H1 (cell line): ENCODE data around the gene SCN2A. TPM values are rescaled to one million over a fixed set of nuclear protein-coding genes. Genes with fewer than 3 reads are reported as not detected.

ENCODE experiments used
- CTCF ChIA-PET: fragments of 300-600 bp; sonication (Branson Sonifier 250); formaldehyde crosslinking; loops from one replicate; lab custom pipeline; 2021; ENCODE audit not compliant: partially characterized antibody; lab: Charles Lee
- POLR2A ChIA-PET: fragments of 300-600 bp; sonication (Branson Sonifier 250); formaldehyde crosslinking; loops from one replicate; lab custom pipeline; 2021; ENCODE audit warnings: inconsistent platforms; ENCODE audit not compliant: partially characterized antibody; lab: Charles Lee
- DNase-seq, 2 experiments: peaks; one replicate each; pipeline versions ENCODE4 v3.0.0 to v3.0.0-alpha.2; 2010 to 2022; ENCODE audit warnings: low spot score in 2 of 2, low read depth in 1 of 2, mixed read lengths in 1 of 2
- FAIRE-seq: peaks from 2 replicates; lab custom pipeline; 2011; peaks lifted over from hg19 to GRCh38; lab: Jason Lieb, UNC
- H2AFZ ChIP-seq: 2 replicates; pipeline ENCODE4 v1.8.1; 2012; ENCODE audit warnings: low read length, inconsistent platforms
- H2AK5ac ChIP-seq: 2 replicates; pipeline ENCODE4 v1.6.1; 2013; ENCODE audit warnings: low read depth, low read length
- H2BK120ac ChIP-seq: replicated peaks from 2 replicates; pipeline ENCODE3; 2013; ENCODE audit warnings: low read depth, low read length, inconsistent platforms
- H2BK12ac ChIP-seq: 2 replicates; pipeline ENCODE4 v1.6.1; 2013; ENCODE audit warnings: low read depth, low read length
- H2BK15ac ChIP-seq: 2 replicates; pipeline ENCODE4 v1.6.1; 2013; ENCODE audit warnings: low read length
- H2BK20ac ChIP-seq: 2 replicates; pipeline ENCODE4 v1.6.1; 2013; ENCODE audit warnings: low read length
- H2BK5ac ChIP-seq: 2 replicates; pipeline ENCODE4 v1.6.1; 2013; ENCODE audit warnings: low read depth, low read length
- H3K14ac ChIP-seq: 2 replicates; pipeline ENCODE4 v1.6.1; 2013; ENCODE audit warnings: inconsistent platforms; ENCODE audit not compliant: insufficient read length
- H3K18ac ChIP-seq: 2 replicates; pipeline ENCODE4 v1.6.1; 2013; ENCODE audit warnings: low read length; ENCODE audit errors: extremely low read depth
- H3K23ac ChIP-seq: 2 replicates; pipeline ENCODE4 v1.6.1; 2013; ENCODE audit warnings: inconsistent platforms; ENCODE audit not compliant: insufficient read length
- H3K23me2 ChIP-seq: 2 replicates; pipeline ENCODE4 v1.6.1; 2013; ENCODE audit warnings: low read depth, low read length
- H3K27ac ChIP-seq: 2 replicates; pipeline ENCODE4 v1.6.1; 2011; ENCODE audit warnings: low read depth, low read length, inconsistent platforms
- H3K27me3 ChIP-seq, 4 experiments: replicated peaks in 1 of 4; 1 replicate in 1 of 4; 2 replicates in 3 of 4; pipeline versions ENCODE4 v1.6.1 to v1.8.1; 2011 to 2013; ENCODE audit warnings: low read length in 3 of 4, mild to moderate bottlenecking in 3 of 4, inconsistent platforms in 2 of 4, mixed read lengths in 2 of 4, moderate library complexity in 1 of 4; ENCODE audit not compliant: control insufficient read depth in 3 of 4, insufficient read depth in 3 of 4; ENCODE audit errors: extremely low read depth in 1 of 4
- H3K36me3 ChIP-seq, 4 experiments: 2 replicates each; pipeline versions ENCODE4 v1.6.1 to v1.8.1; 2011 to 2013; ENCODE audit warnings: mild to moderate bottlenecking in 4 of 4, low read length in 3 of 4, moderate library complexity in 2 of 4, control low read depth in 1 of 4, inconsistent platforms in 1 of 4; ENCODE audit not compliant: insufficient read depth in 4 of 4, control insufficient read depth in 2 of 4
- H3K4ac ChIP-seq: replicated peaks from 2 replicates; pipeline ENCODE3; 2013; ENCODE audit warnings: low read length, low read depth, mixed read lengths, inconsistent platforms; ENCODE audit not compliant: insufficient read length
- H3K4me1 ChIP-seq, 4 experiments: replicated peaks in 1 of 4; 1 replicate in 1 of 4; 2 replicates in 3 of 4; pipeline versions ENCODE4 v1.6.1 to v1.8.1; 2011 to 2013; ENCODE audit warnings: low read length in 3 of 4, inconsistent platforms in 2 of 4, mixed read lengths in 1 of 4; ENCODE audit not compliant: insufficient read depth in 4 of 4, control insufficient read depth in 3 of 4
- H3K4me2 ChIP-seq, 2 experiments: 2 replicates each; pipeline versions ENCODE4 v1.6.1 to v1.8.1; 2011 to 2013; ENCODE audit warnings: low read depth in 2 of 2, low read length in 2 of 2, control low read depth in 1 of 2, inconsistent platforms in 1 of 2, mild to moderate bottlenecking in 1 of 2; ENCODE audit not compliant: insufficient read depth in 1 of 2
- H3K4me3 ChIP-seq, 4 experiments: fragments of 200-600, 300-600 bp in 1 of 4; sonication (generic), shearing (Covaris generic), sonication (Bioruptor Twin) in 1 of 4; 2 replicates each; pipeline versions ENCODE4 v1.5.1 to v1.8.1; 2011 to 2016; ENCODE audit warnings: low read length in 4 of 4, low read depth in 3 of 4, control low read depth in 2 of 4, inconsistent platforms in 2 of 4, mild to moderate bottlenecking in 2 of 4, mixed read lengths in 1 of 4, moderate library complexity in 1 of 4; ENCODE audit not compliant: insufficient read depth in 2 of 4; ENCODE audit errors: extremely low read depth in 1 of 4
- H3K56ac ChIP-seq: replicated peaks from 2 replicates; pipeline ENCODE3; 2013; ENCODE audit warnings: low read depth, mild to moderate bottlenecking, mixed read lengths, low read length, inconsistent platforms; ENCODE audit not compliant: insufficient read length
- H3K79me1 ChIP-seq: 2 replicates; pipeline ENCODE4 v1.6.1; 2013; ENCODE audit warnings: low read depth, low read length, control low read depth
- H3K79me2 ChIP-seq, 2 experiments: 2 replicates each; pipeline versions ENCODE4 v1.6.1 to v1.8.1; 2012 to 2013; ENCODE audit warnings: low read length in 2 of 2, mild to moderate bottlenecking in 2 of 2, inconsistent platforms in 1 of 2; ENCODE audit not compliant: insufficient read depth in 2 of 2, control insufficient read depth in 1 of 2
- H3K9ac ChIP-seq, 4 experiments: replicated peaks in 1 of 4; 1 replicate in 1 of 4; 2 replicates in 3 of 4; pipeline versions ENCODE4 v1.6.1 to v1.8.1; 2011 to 2013; ENCODE audit warnings: low read depth in 3 of 4, low read length in 3 of 4, control low read depth in 2 of 4, mild to moderate bottlenecking in 2 of 4, moderate library complexity in 2 of 4, inconsistent platforms in 1 of 4; ENCODE audit errors: extremely low read depth in 1 of 4
- H3K9me3 ChIP-seq, 2 experiments: 2 replicates each; pipeline versions ENCODE4 v1.6.1 to v1.8.1; 2012 to 2013; ENCODE audit warnings: mild to moderate bottlenecking in 2 of 2, moderate library complexity in 2 of 2, control low read depth in 1 of 2, inconsistent platforms in 1 of 2, low read depth in 1 of 2, low read length in 1 of 2, mixed read lengths in 1 of 2; ENCODE audit not compliant: insufficient read depth in 2 of 2
- H4K20me1 ChIP-seq, 2 experiments: replicated peaks in 1 of 2; 2 replicates each; pipeline versions ENCODE3 to v1.8.1; 2011 to 2013; ENCODE audit warnings: inconsistent platforms in 2 of 2, low read length in 2 of 2, mild to moderate bottlenecking in 1 of 2; ENCODE audit not compliant: insufficient read depth in 2 of 2, control insufficient read depth in 1 of 2
- H4K5ac ChIP-seq: 2 replicates; pipeline ENCODE4 v1.6.1; 2013; ENCODE audit warnings: low read length, low read depth, mixed read lengths, inconsistent platforms; ENCODE audit not compliant: insufficient read length
- H4K8ac ChIP-seq: 2 replicates; pipeline ENCODE4 v1.8.0; 2013; ENCODE audit warnings: mild to moderate bottlenecking, moderate library complexity, low read length, inconsistent platforms; ENCODE audit not compliant: insufficient read depth; ENCODE audit errors: extremely low read depth
- H4K91ac ChIP-seq: replicated peaks from 2 replicates; pipeline ENCODE3; 2013; ENCODE audit warnings: low read length, mixed read lengths, inconsistent platforms; ENCODE audit not compliant: insufficient read length
- BACH1 ChIP-seq: IDR thresholded peaks from 2 replicates; pipeline ENCODE4 v1.6.1; 2012; ENCODE audit warnings: low read length, improper control_type of control experiment
- CEBPB ChIP-seq: IDR thresholded peaks from 2 replicates; pipeline ENCODE4 v1.6.1; 2012; ENCODE audit warnings: low read depth, low read length
- EGR1 ChIP-seq: IDR thresholded peaks from 2 replicates; pipeline ENCODE4 v1.6.1; 2011; ENCODE audit warnings: low read depth, low read length, borderline replicate concordance
- EP300 ChIP-seq, 2 experiments: IDR thresholded peaks; 1 replicate in 1 of 2; 2 replicates in 1 of 2; pipeline ENCODE4 v1.6.1; 2011 to 2012; ENCODE audit warnings: low read depth in 2 of 2, low read length in 2 of 2, mild to moderate bottlenecking in 2 of 2, borderline replicate concordance in 1 of 2, inconsistent platforms in 1 of 2, moderate library complexity in 1 of 2
- FOSL1 ChIP-seq: IDR thresholded peaks from 2 replicates; pipeline ENCODE4 v1.6.1; 2011; ENCODE audit warnings: mild to moderate bottlenecking, low read depth, low read length, moderate library complexity; ENCODE audit not compliant: insufficient read depth
- GABPA ChIP-seq: IDR thresholded peaks from 2 replicates; pipeline ENCODE4 v1.6.1; 2011; ENCODE audit warnings: mild to moderate bottlenecking, low read length, moderate library complexity, borderline replicate concordance; ENCODE audit not compliant: insufficient read depth
- KDM4A ChIP-seq: IDR thresholded peaks from one replicate; pipeline ENCODE4 v1.7.1; 2012; ENCODE audit warnings: low read depth, mild to moderate bottlenecking, moderate library complexity, low read length, inconsistent platforms; ENCODE audit not compliant: severe bottlenecking
- RAD21 ChIP-seq, 2 experiments: IDR thresholded peaks in 1 of 2; conservative IDR thresholded peaks in 1 of 2; 2 replicates each; pipeline ENCODE4 v1.6.1; 2011; ENCODE audit warnings: low read depth in 2 of 2, low read length in 2 of 2, improper control_type of control experiment in 1 of 2, inconsistent platforms in 1 of 2, mild to moderate bottlenecking in 1 of 2, moderate library complexity in 1 of 2
- RNF2 ChIP-seq: fragments of 200-900, 300-1000 bp; sonication (generic); IDR thresholded peaks from 2 replicates; pipeline ENCODE4 v1.7.1; 2016; ENCODE audit warnings: borderline replicate concordance, low read depth, mild to moderate bottlenecking, antibody characterized with exemption, low read length; ENCODE audit not compliant: poor library complexity, severe bottlenecking; ENCODE audit errors: missing control alignments
- SAP30 ChIP-seq: fragments of 300-600 bp; sonication (generic); IDR thresholded peaks from 2 replicates; pipeline ENCODE4 v1.7.1; 2012; ENCODE audit warnings: low read length, moderate library complexity, mild to moderate bottlenecking, inconsistent platforms; ENCODE audit not compliant: insufficient read depth, insufficient replicate concordance
- SIRT6 ChIP-seq: IDR thresholded peaks from one replicate; pipeline ENCODE4 v1.7.1; 2012; ENCODE audit warnings: low read length, inconsistent platforms
- SP1 ChIP-seq: IDR thresholded peaks from 2 replicates; pipeline ENCODE4 v1.6.1; 2011; ENCODE audit warnings: low read depth, low read length
- ZNF274 ChIP-seq: IDR thresholded peaks from 2 replicates; pipeline ENCODE4 v1.7.0; 2012; ENCODE audit warnings: low read length, borderline replicate concordance; ENCODE audit errors: extremely low read depth
- WGBS, 2 experiments: shearing (Covaris generic) in 1 of 2; methylation state at CpG; one replicate each; pipeline versions ENCODE4 v1.1.6 to v1.1.7; 2013 to 2015; ENCODE audit warnings: low lambda C conversion rate in 2 of 2, mixed read lengths in 2 of 2, inconsistent platforms in 1 of 2, low coverage in 1 of 2, missing lambda C conversion rate in 1 of 2; ENCODE audit not compliant: insufficient replicate concordance in 2 of 2, insufficient coverage in 1 of 2, insufficient read length in 1 of 2; ENCODE audit errors: extremely low coverage in 1 of 2, missing lambda C conversion rate in 1 of 2; 5-methylcytosine and 5-hydroxymethylcytosine counted together
- polyA plus RNA-seq, 7 experiments: library from polyadenylated mRNA; depleted of rRNA in 3 of 7; stranded (reverse) in 5 of 7; unstranded in 2 of 7; fragments of >200 nt in 5 of 7; fragments of 200-250 nt in 2 of 7; gene quantifications; 1 replicate in 5 of 7; 2 replicates in 1 of 7; 4 replicates in 1 of 7; pipeline versions ENCODE4 v1.2.1 to v1.2.3, GENCODE V29; 2011 to 2013; ENCODE audit warnings: missing spikeins in 2 of 7, mixed read lengths in 2 of 7
- total RNA-seq: library from RNA; stranded (reverse); fragmentation: NEBNext Ultra II Directional; extraction: Animal tissue kit (Norgen Biotek cat#: 25700); gene quantifications from 2 replicates; pipeline ENCODE4 v1.2.1, GENCODE V29; 2021

The SCN2A gene
- total and polyA plus RNA-seq, 2 of the 8 experiments (the other 6 are each of a cell fraction or from before 2014, with no cell fraction given), result 0.18 to 1.1 TPM

DNA sequence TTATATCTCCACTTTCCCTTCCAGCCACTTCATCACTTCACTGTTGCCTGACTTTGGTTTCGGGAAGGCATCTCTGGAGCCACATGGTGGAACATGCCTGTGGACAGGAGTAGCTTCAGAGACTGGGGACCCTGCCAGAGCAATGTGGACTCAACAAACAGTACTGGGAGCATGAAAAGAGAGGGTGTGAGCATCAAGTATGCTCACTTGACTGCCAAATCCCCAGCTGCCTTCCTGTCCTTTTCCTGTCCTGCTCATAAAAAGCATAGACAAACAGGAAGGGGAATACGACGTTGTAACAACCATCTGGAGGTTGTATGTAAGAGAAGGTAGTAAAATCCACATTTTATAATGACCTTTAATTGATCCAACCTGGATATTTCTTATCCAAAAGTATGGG is 169.0 kb downstream of the SCN2A start:
- Histone ChIP-seq H3K23me2 (no peaks in the 10 kb centered on the region), H2AFZ (no peak overlapping the region), H2BK20ac (no peak overlapping the region), H3K4me1 (peaks cover 2 to 8% (median 7%) of the 10 kb centered on the region in 4 experiments; a peak in 5 of 7 replicates), H4K20me1 (no peaks in the 10 kb centered on the region), H3K4me2 (no peak overlapping the region), H3K14ac (no peak overlapping the region), H3K9me3 (no peaks in the 10 kb centered on the region), H3K27me3 (no peaks in the 10 kb centered on the region), H3K4me3 (no peak overlapping the region), H4K8ac (no peak overlapping the region), H3K79me1 (no peaks in the 10 kb centered on the region), H3K36me3 (no peaks in the 10 kb centered on the region), H3K18ac (no peak overlapping the region), H3K9ac (no peak overlapping the region), H3K79me2 (no peaks in the 10 kb centered on the region), H2BK15ac (no peak overlapping the region), H2BK120ac (no peak overlapping the region), H3K56ac (no peak overlapping the region), H3K27ac (no peak overlapping the region), H2AK5ac (no peak overlapping the region), H4K91ac (no peak overlapping the region), H2BK5ac (no peak overlapping the region), H4K5ac (no peak overlapping the region), H3K23ac (no peak overlapping the region), H3K4ac (no peak overlapping the region), H2BK12ac (no peak overlapping the region)
- FAIRE-seq (no peak), DNase-seq (no peak)
- 94% methylated on average over 3 of the region's 3 CpGs; no CpG with 5 or more reads in 1 of the 2 experiments for WGBS, 2 experiments
- CTCF ChIA-PET, result interaction anchor here (0.7 to 8.3 kb wide), 2 partner anchors 154 to 204 kb away, joined by 4 to 69 read pairs; partner anchors contain the start of gene SCN3A
- POLR2A ChIA-PET, result no interaction called here
- TF ChIP-seq SIRT6, result no peak
- no peak for TF ChIP-seq SAP30
- TF ChIP-seq SP1, result no peak
- no peak for TF ChIP-seq CEBPB
- no peak for TF ChIP-seq FOSL1
- no peak for TF ChIP-seq KDM4A
- no peak for TF ChIP-seq RNF2
- TF ChIP-seq ZNF274, result no peak
- TF ChIP-seq EGR1, result no peak
- no peak for TF ChIP-seq BACH1
- TF ChIP-seq EP300 (IDR thresholded peaks at IDR 0.05; ENCODE audit: borderline replicate concordance in 1 of 2, low read depth in 2 of 2, low read length in 2 of 2), result no peak
- TF ChIP-seq GABPA, result no peak
- TF ChIP-seq RAD21 (IDR thresholded peaks at IDR 0.05 in 1 of 2, conservative IDR thresholded peaks at IDR 0.05 in 1 of 2; ENCODE audit: low read depth in 2 of 2, low read length in 2 of 2), result no peak
